Measurements from ENCODE around the gene STOML1. TPM values are rescaled to one million over a fixed set of nuclear protein-coding genes. Genes with fewer than 3 reads are reported as not detected.

STOML1 gene
- total RNA-seq, 1 experiment from 2014 or later = 2.5 TPM

- H3K36me3 Mint-ChIP-seq (ENCODE audit: insufficient read depth in 1 of 3, low read depth in 3 of 3) = no peaks in the 10 kb centered on the region
- no CpG with 5 or more reads among the region's 7 CpGs for WGBS (ENCODE audit: extremely low coverage, insufficient read length, low lambda C conversion rate)
- H3K14ac ChIP-seq (ENCODE audit: insufficient read depth, low read length) = no peak overlapping the region
- no peak overlapping the region for H2BK15ac ChIP-seq (ENCODE audit: low read depth, low read length)
- H4K8ac ChIP-seq (replicated peaks; ENCODE audit: insufficient read length, low read depth, low read length) = no peak overlapping the region
- H3K79me2 ChIP-seq (ENCODE audit: insufficient read depth, low read length) = no peaks in the 10 kb centered on the region
- no peaks in the 10 kb centered on the region for H3K23me2 ChIP-seq (ENCODE audit: insufficient read length, low read depth, low read length, poor library complexity, severe bottlenecking)
- no peak overlapping the region for H3K4me2 ChIP-seq (ENCODE audit: insufficient read depth, insufficient read length, low read length)
- H3K18ac ChIP-seq (ENCODE audit: insufficient read length, low read depth, low read length) = no peak overlapping the region
- H3K23ac ChIP-seq (ENCODE audit: insufficient read length, low read depth, low read length) = no peak overlapping the region
- H3K9me3 Mint-ChIP-seq = no peaks in the 10 kb centered on the region
- no peak for TF ChIP-seq CTCF (conservative IDR thresholded peaks at IDR 0.05)
- H3K4ac ChIP-seq (ENCODE audit: low read depth, low read length) = no peak overlapping the region
- H2BK120ac ChIP-seq (ENCODE audit: low read depth, low read length, poor library complexity, severe bottlenecking) = no peak overlapping the region
- no peaks in the 10 kb centered on the region for H3K4me1 ChIP-seq (ENCODE audit: insufficient read depth, low read length)
- no peak overlapping the region for H2BK12ac ChIP-seq (ENCODE audit: insufficient read length, low read depth, low read length)
- H3K9ac ChIP-seq (ENCODE audit: extremely low read depth, insufficient read length, low read length) = no peak overlapping the region
- H3K27me3 Mint-ChIP-seq (ENCODE audit: low read depth) = peaks cover 3% of the 10 kb centered on the region
- H3K79me1 ChIP-seq (ENCODE audit: insufficient read depth, low read depth, low read length, poor library complexity, severe bottlenecking) = no peaks in the 10 kb centered on the region
- DNase-seq = no peak
- H2AK5ac ChIP-seq (ENCODE audit: insufficient read length, low read length) = no peak overlapping the region
- no peak overlapping the region for H3T11ph ChIP-seq (ENCODE audit: low read length)
- H3K9me3 ChIP-seq (ENCODE audit: control insufficient read depth, low read depth, low read length) = no peaks in the 10 kb centered on the region
- no peak overlapping the region for H3K27ac ChIP-seq (ENCODE audit: insufficient read length, low read depth, low read length)
- no peak overlapping the region for H2AFZ ChIP-seq (ENCODE audit: low read length)
- no peak overlapping the region for H2BK5ac ChIP-seq (ENCODE audit: insufficient read length, low read length)
- peaks cover 16 to 24% of the 10 kb centered on the region in 2 experiments for H3K4me1 Mint-ChIP-seq
- no peak overlapping the region for H3K27ac Mint-ChIP-seq
- no peak overlapping the region for H3K4me3 Mint-ChIP-seq
- no peak overlapping the region for H4K5ac ChIP-seq (ENCODE audit: insufficient read length, low read depth, low read length)
- no peak overlapping the region for H2BK20ac ChIP-seq (ENCODE audit: low read depth, low read length, poor library complexity, severe bottlenecking)
- no peak overlapping the region for H4K91ac ChIP-seq (ENCODE audit: insufficient read length, low read depth, low read length)
- H4K20me1 ChIP-seq (ENCODE audit: control insufficient read depth, insufficient read depth, insufficient read length) = no peaks in the 10 kb centered on the region
- H3K56ac ChIP-seq (ENCODE audit: insufficient read length, low read depth, low read length) = no peak overlapping the region
- H3K27me3 ChIP-seq (ENCODE audit: insufficient read depth, low read length) = no peaks in the 10 kb centered on the region
These were observed 57.8 kb downstream of the STOML1 start for GRCh38 chr15:73934281-73934680.

Measured in H9 (cell line).